ENCODE results near the gene RASGRF1. TPM values are rescaled to one million over a fixed set of nuclear protein-coding genes. Genes with fewer than 3 reads are reported as not detected.

Gene RASGRF1
- total RNA-seq, 1 donor from 2014 or later, result 2.2 TPM

GRCh38 chr15:79067072-79067833 lies 23.3 kb downstream of the RASGRF1 start:
- DNase-seq, result no peak

GRCh38 chr15:79066391-79067071 lies 24.0 kb downstream of the RASGRF1 start:
- DNase-seq, result no peak

GRCh38 chr15:79065706-79066376 lies 24.7 kb downstream of the RASGRF1 start:
- no peak for DNase-seq

- DNase-seq, result no peak
Observed at GRCh38 chr15:79065361-79065705, 25.2 kb downstream of the RASGRF1 start.

GRCh38 chr15:79064496-79064895 lies 26.1 kb downstream of the RASGRF1 start:
- no peak for DNase-seq

- no peak for DNase-seq
Observed at GRCh38 chr15:79060175-79060574, 30.4 kb downstream of the RASGRF1 start.

- no peak for DNase-seq
Observed at GRCh38 chr15:79059081-79059572, 31.5 kb downstream of the RASGRF1 start.

- no peak for DNase-seq
Observed at GRCh38 chr15:79058260-79058850, 32.2 kb downstream of the RASGRF1 start.

- no peak for DNase-seq
Observed at GRCh38 chr15:79057050-79057449, 33.5 kb downstream of the RASGRF1 start.

GRCh38 chr15:79054350-79054749 lies 36.2 kb downstream of the RASGRF1 start:
- no peak for DNase-seq

GRCh38 chr15:79053894-79054293 lies 36.7 kb downstream of the RASGRF1 start:
- no peak for DNase-seq

- DNase-seq, result no peak
Observed at GRCh38 chr15:79051941-79052731, 38.4 kb downstream of the RASGRF1 start.

GRCh38 chr15:79051029-79051428 lies 39.6 kb downstream of the RASGRF1 start:
- DNase-seq, result no peak

- no peak for DNase-seq
Observed at GRCh38 chr15:79050341-79050740, 40.2 kb downstream of the RASGRF1 start.

- no peak for DNase-seq
Observed at GRCh38 chr15:79049416-79049815, 41.2 kb downstream of the RASGRF1 start.

- no peak for DNase-seq
Observed at GRCh38 chr15:79047676-79048439, 42.7 kb downstream of the RASGRF1 start.

- no peak for DNase-seq
Observed at GRCh38 chr15:79046691-79047404, 43.7 kb downstream of the RASGRF1 start.

- no peak for DNase-seq
Observed at GRCh38 chr15:79045041-79045440, 45.5 kb downstream of the RASGRF1 start.

- no peak for DNase-seq
Observed at GRCh38 chr15:79042213-79042928, 48.2 kb downstream of the RASGRF1 start.

GRCh38 chr15:79041601-79042168 lies 48.9 kb downstream of the RASGRF1 start:
- DNase-seq, result no peak

All from dermis blood vessel endothelial cell (primary cell).